GM13976 (cell line): ENCODE results near the gene IL1B.

Source experiments
- DNase-seq: peaks from one replicate; pipeline ENCODE4 v3.0.0; 2012; ENCODE audit warnings: low spot score
- CTCF ChIP-seq: IDR thresholded peaks from 2 replicates; pipeline ENCODE4 v1.5.1; 2012; ENCODE audit warnings: borderline replicate concordance, mild to moderate bottlenecking; ENCODE audit not compliant: insufficient read depth; ENCODE audit errors: extremely low read depth, missing control alignments, control extremely low read depth
- in situ Hi-C: fragments of 300-500 bp; cut with MboI; formaldehyde crosslinking; loops from one replicate; pipeline ENCODE4 v1.12.0; 2022; ENCODE audit warnings: low sequenced_read_pairs, mixed read lengths, inconsistent platforms; ENCODE audit not compliant: unreplicated experiment

IL1B gene

GRCh38 chr2:112811841-112812306 is 24.7 kb downstream of the IL1B start:
- in situ Hi-C loops: no loop called here
- no peak for TF ChIP-seq CTCF
- DNase-seq: no peak

- TF ChIP-seq CTCF: no peak
- in situ Hi-C loops: no loop called here
Measured at GRCh38 chr2:112811276-112811831, 25.2 kb downstream of the IL1B start.

GRCh38 chr2:112809112-112809511 is 27.5 kb downstream of the IL1B start:
- TF ChIP-seq CTCF: no peak
- in situ Hi-C loops: no loop called here
- DNase-seq: no peak

More at GRCh38 chr2:112811276-112811831, 25.2 kb downstream of the IL1B start:
- DNase-seq: no peak

GRCh38 chr2:112807233-112807807 is 29.3 kb downstream of the IL1B start:
- in situ Hi-C loops: no loop called here
- DNase-seq: no peak
- TF ChIP-seq CTCF: no peak

- no peak for TF ChIP-seq CTCF
- in situ Hi-C loops: no loop called here
- peak; percentile 50 for DNase-seq
Measured at GRCh38 chr2:112805542-112805941, 31.0 kb downstream of the IL1B start.

GRCh38 chr2:112803691-112804521 is 32.7 kb downstream of the IL1B start:
- TF ChIP-seq CTCF: no peak
- in situ Hi-C loops: no loop called here
- peak; percentile 32 for DNase-seq
